PC-9 (cell line): ENCODE data around the gene DDX28.

ENCODE experiments used
- CTCF ChIP-seq: fragments of 200-600 bp; sonication (generic); conservative IDR thresholded peaks from 2 replicates; pipeline ENCODE4 v1.6.1; 2017; ENCODE audit warnings: mixed run types, antibody characterized with exemption, mild to moderate bottlenecking, moderate library complexity
- EZH2 ChIP-seq: fragments of 200-600 bp; sonication (generic); IDR thresholded peaks from 2 replicates; pipeline ENCODE4 v1.8.0; 2017; ENCODE audit warnings: antibody characterized with exemption, low read depth

GRCh38 chr16:68046106-68046505 lies 23.1 kb upstream of the DDX28 start:
- TF ChIP-seq CTCF = no peak
- no peak for TF ChIP-seq EZH2
